Common myeloid progenitor, CD34-positive (primary cell): ENCODE results near the gene METTL8.
A peak's percentile ranks its signal among the peaks of the same experiment; 100 is the strongest.
"Not testable (repeated sequence)": the region's sequence is repeated elsewhere in the genome, so short reads cannot be mapped to it uniquely, and the experiment has no call there.

Source experiments
- CTCF ChIA-PET: fragments of 350-600 bp; sonication (Branson Sonifier 250); formaldehyde crosslinking; loops from one replicate; lab custom pipeline; 2021; ENCODE audit warnings: antibody characterized with exemption; lab: Charles Lee
- POLR2A ChIA-PET: fragments of 350-600 bp; sonication (Branson Sonifier 250); formaldehyde crosslinking; loops from one replicate; lab custom pipeline; 2021; ENCODE audit warnings: antibody characterized with exemption; lab: Charles Lee
- DNase-seq, 3 donors: peaks; one replicate each; pipeline versions ENCODE4 v3.0.0 to v3.0.0-alpha.2; 2013
- H3K27ac ChIP-seq, 2 experiments: 1 replicate in 1 of 2; 2 replicates in 1 of 2; pipeline ENCODE4 v1.7.0; 2013; ENCODE audit warnings: inconsistent platforms in 2 of 2, low read length in 2 of 2, mild to moderate bottlenecking in 2 of 2, low read depth in 1 of 2, moderate library complexity in 1 of 2; ENCODE audit not compliant: severe bottlenecking in 2 of 2, insufficient read depth in 1 of 2, poor library complexity in 1 of 2
- H3K27me3 ChIP-seq, 5 experiments: replicated peaks in 2 of 5; 1 replicate in 3 of 5; 2 replicates in 2 of 5; pipeline versions ENCODE4 v1.6.1 to v1.7.0; 2013; ENCODE audit warnings: low read length in 4 of 5, mild to moderate bottlenecking in 2 of 5, moderate library complexity in 2 of 5, inconsistent platforms in 1 of 5; ENCODE audit not compliant: insufficient read depth in 5 of 5, control insufficient read depth in 4 of 5
- H3K36me3 ChIP-seq, 4 experiments: 1 replicate in 2 of 4; 2 replicates in 2 of 4; pipeline versions ENCODE4 v1.6.1 to v1.7.0; 2013; ENCODE audit warnings: low read length in 3 of 4, control low read depth in 1 of 4, mild to moderate bottlenecking in 1 of 4; ENCODE audit not compliant: control insufficient read depth in 4 of 4, insufficient read depth in 4 of 4
- H3K4me1 ChIP-seq, 4 experiments: 1 replicate in 3 of 4; 2 replicates in 1 of 4; pipeline versions ENCODE4 v1.6.1 to v1.7.1; 2013; ENCODE audit warnings: low read length in 3 of 4, mild to moderate bottlenecking in 3 of 4, control low read depth in 1 of 4, inconsistent platforms in 1 of 4, moderate library complexity in 1 of 4; ENCODE audit not compliant: control insufficient read depth in 4 of 4, insufficient read depth in 4 of 4; ENCODE audit errors: control extremely low read depth in 1 of 4
- H3K4me3 ChIP-seq, 7 experiments: 1 replicate in 4 of 7; 2 replicates in 3 of 7; pipeline versions ENCODE4 v1.5.1 to v1.7.0; 2013; ENCODE audit warnings: mild to moderate bottlenecking in 7 of 7, low read length in 6 of 7, moderate library complexity in 6 of 7, inconsistent platforms in 2 of 7, low read depth in 2 of 7, control low read depth in 1 of 7; ENCODE audit not compliant: insufficient read depth in 4 of 7, control insufficient read depth in 1 of 7; ENCODE audit errors: extremely low read depth in 1 of 7
- H3K9me3 ChIP-seq, 5 experiments: 1 replicate in 4 of 5; 2 replicates in 1 of 5; pipeline versions ENCODE4 v1.6.1 to v1.7.1; 2013; ENCODE audit warnings: low read length in 4 of 5, mild to moderate bottlenecking in 2 of 5, inconsistent platforms in 1 of 5, low read depth in 1 of 5, moderate library complexity in 1 of 5; ENCODE audit not compliant: control insufficient read depth in 4 of 5, insufficient read depth in 2 of 5; ENCODE audit errors: control extremely low read depth in 1 of 5
- WGBS: methylation state at CpG from one replicate; pipeline ENCODE4 v1.1.5; 2013; ENCODE audit not compliant: insufficient coverage; 5-methylcytosine and 5-hydroxymethylcytosine counted together

METTL8 gene

GRCh38 chr2:171360905-171361304 is 72.9 kb downstream of the METTL8 start:
- no CpG with 5 or more reads among the region's 2 CpGs for WGBS
- POLR2A ChIA-PET, result no interaction called here
- peaks cover 3 to 19% (median 9%) of the 10 kb centered on the region in 4 experiments for H3K36me3 ChIP-seq
- no peak overlapping the region for H3K4me3 ChIP-seq
- H3K4me1 ChIP-seq, result peaks cover 0 to 4% (median 2%) of the 10 kb centered on the region in 4 experiments
- no peak overlapping the region for H3K27ac ChIP-seq
- H3K9me3 ChIP-seq, result peaks cover 0 to 14% (median 9%) of the 10 kb centered on the region in 5 experiments
- CTCF ChIA-PET, result interaction anchor here (1.6 kb wide), 1 partner anchor 40 kb away, joined by 3 read pairs; no protein-coding TSS in a partner anchor
- no peak for DNase-seq
- no peaks in the 10 kb centered on the region for H3K27me3 ChIP-seq

DNA sequence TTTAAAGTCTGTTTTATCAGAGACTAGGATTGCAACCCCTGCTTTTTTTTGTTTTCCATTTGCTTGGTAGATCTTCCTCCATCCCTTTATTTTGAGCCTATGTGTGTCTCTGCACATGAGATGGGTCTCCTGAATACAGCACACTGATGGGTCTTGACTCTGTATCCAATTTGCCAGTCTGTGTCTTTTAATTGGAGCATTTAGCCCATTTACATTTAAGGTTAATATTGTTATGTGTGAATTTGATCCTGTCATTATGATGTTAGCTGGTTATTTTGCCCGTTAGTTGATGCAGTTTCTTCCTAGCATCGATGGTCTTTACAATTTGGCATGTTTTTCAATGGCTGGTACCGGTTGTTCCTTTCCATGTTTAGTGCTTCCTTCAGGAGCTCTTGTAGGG is 80.0 kb downstream of the METTL8 start:
- Histone ChIP-seq H3K36me3 (peaks cover 0 to 12% (median 6%) of the 10 kb centered on the region in 4 experiments), H3K9me3 (peaks cover 1 to 15% (median 11%) of the 10 kb centered on the region in 5 experiments)
- POLR2A ChIA-PET, H3K27ac ChIP-seq, CTCF ChIA-PET, H3K4me3 ChIP-seq, DNase-seq, H3K27me3 ChIP-seq, H3K4me1 ChIP-seq: not testable (repeated sequence)
- WGBS, result no CpG with 5 or more reads among the region's 3 CpGs

- DNase-seq, result peak in 1 of 3 donors; percentile 4
- H3K4me3 ChIP-seq, result no peak overlapping the region
- H3K4me1 ChIP-seq, result peaks cover 8 to 23% (median 18%) of the 10 kb centered on the region in 4 experiments
- ChIA-PET POLR2A (interaction anchor here (1.1 kb wide), 1 partner anchor 21 kb away, joined by 3 read pairs; no protein-coding TSS in a partner anchor), CTCF (interaction anchor here (0.9 to 2.2 kb wide), 3 partner anchors 24 to 68 kb away, joined by 3 to 11 read pairs (median 4); no protein-coding TSS in a partner anchor)
- H3K9me3 ChIP-seq, result peaks cover 0 to 3% (median 0%) of the 10 kb centered on the region in 5 experiments
- H3K27ac ChIP-seq, result no peak overlapping the region
- H3K27me3 ChIP-seq, result no peaks in the 10 kb centered on the region
- H3K36me3 ChIP-seq, result no peaks in the 10 kb centered on the region
- WGBS, result 83% methylated on average over 1 of the region's 1 CpG
These were observed 85.7 kb downstream of the METTL8 start for GRCh38 chr2:171348056-171348455.

- H3K4me3 ChIP-seq, result no peak overlapping the region
- H3K9me3 ChIP-seq, result peaks cover 0 to 3% (median 0%) of the 10 kb centered on the region in 5 experiments
- POLR2A ChIA-PET, result interaction anchor here (1.1 kb wide), 1 partner anchor 20 kb away, joined by 3 read pairs; no protein-coding TSS in a partner anchor
- CTCF ChIA-PET, result interaction anchor here (0.9 to 2.2 kb wide), 3 partner anchors 24 to 69 kb away, joined by 3 to 11 read pairs (median 4); no protein-coding TSS in a partner anchor
- no peaks in the 10 kb centered on the region for H3K27me3 ChIP-seq
- WGBS, result 80% methylated on average over 1 of the region's 3 CpGs
- peak in 2 of 3 donors; percentile 49 to 65 for DNase-seq
- no peaks in the 10 kb centered on the region for H3K36me3 ChIP-seq
- no peak overlapping the region for H3K27ac ChIP-seq
- peaks cover 8 to 25% (median 20%) of the 10 kb centered on the region in 4 experiments for H3K4me1 ChIP-seq
These were observed 86.2 kb downstream of the METTL8 start for GRCh38 chr2:171347591-171348032.

GRCh38 chr2:171346723-171347557 is 86.8 kb downstream of the METTL8 start:
- POLR2A ChIA-PET, result interaction anchor here (1.1 kb wide), 1 partner anchor 19 kb away, joined by 3 read pairs; no protein-coding TSS in a partner anchor
- DNase-seq, result peak in 2 of 3 donors; percentile 60 to 69
- Histone ChIP-seq H3K27me3 (no peaks in the 10 kb centered on the region), H3K4me1 (peaks cover 12 to 31% (median 24%) of the 10 kb centered on the region in 4 experiments), H3K36me3 (no peaks in the 10 kb centered on the region), H3K27ac (no peak overlapping the region), H3K4me3 (peak overlapping the region in 2 of 7 experiments; percentile 21 to 50), H3K9me3 (peaks cover 0 to 1% (median 0%) of the 10 kb centered on the region in 5 experiments)
- CTCF ChIA-PET, result interaction anchor here (0.9 to 2.2 kb wide), 3 partner anchors 23 to 70 kb away, joined by 3 to 11 read pairs (median 4); no protein-coding TSS in a partner anchor
- 43% methylated on average over 7 of the region's 10 CpGs for WGBS

DNA sequence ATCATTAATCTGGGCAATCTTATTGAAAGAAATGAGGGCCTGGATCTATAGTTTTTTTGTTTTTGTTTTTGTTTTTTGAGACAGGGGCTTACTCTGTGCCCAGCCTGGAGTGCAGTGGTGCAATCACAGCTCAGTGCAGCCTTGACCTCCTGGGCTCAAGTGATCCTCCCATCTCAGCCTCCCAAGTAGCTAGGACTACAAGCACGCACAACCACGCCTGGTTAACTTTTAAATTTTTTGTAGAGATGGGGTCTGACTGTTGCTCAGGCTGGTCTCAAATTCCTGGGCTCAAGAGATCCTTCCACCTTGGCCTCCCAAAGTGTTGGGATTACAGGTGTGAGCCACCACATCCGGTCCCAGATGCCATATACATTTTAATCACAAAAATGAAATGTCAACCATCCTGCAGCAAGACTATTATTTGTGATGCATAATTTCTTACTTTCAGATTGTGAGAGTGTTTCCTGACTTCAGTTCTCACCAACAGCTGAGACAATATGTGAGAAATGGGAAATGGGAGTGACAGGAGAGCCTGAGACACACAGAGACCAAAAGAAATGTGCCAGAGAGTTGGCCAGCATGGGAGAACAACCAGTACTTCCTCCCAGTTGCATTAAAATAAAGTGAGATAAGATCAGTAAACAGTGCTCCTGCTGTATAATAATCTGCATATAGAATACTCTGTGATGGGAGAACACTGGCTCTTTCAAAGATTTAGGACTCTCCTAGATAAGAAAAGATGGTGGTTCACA is 87.6 kb downstream of the METTL8 start:
- DNase-seq, result no peak
- no peaks in the 10 kb centered on the region for H3K36me3 ChIP-seq
- peak overlapping the region in 1 of 7 experiments; percentile 23 for H3K4me3 ChIP-seq
- peaks cover 0 to 1% (median 0%) of the 10 kb centered on the region in 5 experiments for H3K9me3 ChIP-seq
- no peak overlapping the region for H3K27ac ChIP-seq
- peaks cover 18 to 38% (median 29%) of the 10 kb centered on the region in 4 experiments for H3K4me1 ChIP-seq
- H3K27me3 ChIP-seq, result no peaks in the 10 kb centered on the region
- 100% methylated on average over 2 of the region's 3 CpGs for WGBS
- CTCF ChIA-PET, result interaction anchor here (2.2 kb wide), 1 partner anchor 70 kb away, joined by 11 read pairs; no protein-coding TSS in a partner anchor
- POLR2A ChIA-PET, result no interaction called here
